SK-N-SH (cell line): Measurements from ENCODE around the gene CXADR.

Experiments used
- EP300 ChIP-seq, 2 experiments: IDR thresholded peaks; 2 replicates each; pipeline versions ENCODE4 v1.4.0 to v1.6.1; 2012; ENCODE audit warnings: borderline replicate concordance in 1 of 2, low read depth in 1 of 2, low read length in 1 of 2
- EZH2phosphoT487 ChIP-seq: fragments of 200-600 bp; sonication (generic); IDR thresholded peaks from 2 replicates; pipeline ENCODE4 v1.6.1; 2017; ENCODE audit warnings: low read depth, mixed run types, mild to moderate bottlenecking, antibody characterized with exemption, moderate library complexity, borderline replicate concordance
- JUND ChIP-seq: IDR thresholded peaks from 2 replicates; pipeline ENCODE4 v1.4.0; 2012
- RFX5 ChIP-seq: IDR thresholded peaks from 2 replicates; pipeline ENCODE4 v1.6.1; 2012; ENCODE audit warnings: mild to moderate bottlenecking, improper control_type of control experiment, low read length

DNA sequence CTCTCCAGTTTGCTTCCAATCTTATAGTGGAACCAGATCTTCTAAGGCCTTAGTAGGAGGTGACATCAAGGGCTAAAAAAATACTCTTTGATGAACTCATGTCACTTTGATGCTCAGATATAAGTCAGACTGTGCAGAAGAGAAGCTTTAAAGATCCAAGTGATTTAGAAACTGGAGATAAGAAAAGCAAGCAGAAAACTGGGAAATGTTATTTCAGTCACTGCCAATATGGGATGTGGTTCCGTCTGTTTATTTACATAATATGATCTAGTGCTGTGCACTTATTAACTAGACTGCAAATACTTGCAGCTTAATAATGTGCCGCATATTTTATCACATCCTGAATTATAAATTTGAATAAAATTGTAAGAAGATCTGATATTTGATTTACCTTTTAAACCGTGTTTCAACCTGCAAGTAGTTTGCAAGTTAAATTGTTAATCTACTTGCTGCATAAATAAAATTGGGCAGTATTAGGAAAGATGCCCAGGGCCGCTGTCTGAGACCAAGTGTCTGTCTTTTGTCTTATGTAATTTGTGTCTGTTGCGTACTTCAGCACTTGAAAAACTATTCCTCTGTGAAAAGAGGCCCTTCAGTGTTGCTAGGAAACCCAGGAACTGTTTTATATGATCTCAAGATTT lies 29.6 kb downstream of the CXADR start:
- TF ChIP-seq EZH2phosphoT487 (no peak), EP300 (IDR thresholded peaks at IDR 0.05; ENCODE audit: borderline replicate concordance in 1 of 2, low read depth in 1 of 2, low read length in 1 of 2) (no peak; a peak in 1 of 4 replicates), RFX5 (no peak), JUND (no peak)
